K562 (cell line): ENCODE results near the gene MYH11. TPM values are rescaled to one million over a fixed set of nuclear protein-coding genes. Genes with fewer than 3 reads are reported as not detected.

ENCODE experiments used
- FOXK2 ChIP-seq, 2 experiments: fragments of 450-650 bp; IDR thresholded peaks in 1 of 2; conservative IDR thresholded peaks in 1 of 2; 2 replicates each; pipeline ENCODE4 v1.6.1; 2016; ENCODE audit warnings: low read depth in 2 of 2, mild to moderate bottlenecking in 1 of 2
- GTF2E2 ChIP-seq: fragments of 200-800 bp; sonication (Bioruptor generic); IDR thresholded peaks from 2 replicates; pipeline ENCODE4 v1.6.1; 2016; ENCODE audit warnings: missing genetic modification characterization, missing compliant biosample characterization
- MCM7 ChIP-seq, 2 experiments: fragments of 450-650 bp; IDR thresholded peaks; 2 replicates each; pipeline ENCODE4 v1.6.1; 2016 to 2018
- PHTF2 ChIP-seq: fragments of 250-450 bp; sonication (Bioruptor Pico); IDR thresholded peaks from 2 replicates; pipeline ENCODE4 v1.5.0; 2021; ENCODE audit warnings: mild to moderate bottlenecking
- RERE ChIP-seq: sonication (generic); formaldehyde crosslinking; IDR thresholded peaks from 2 replicates; pipeline ENCODE4 v1.8.0; 2023; ENCODE audit warnings: missing genetic modification reagents, mild to moderate bottlenecking, borderline replicate concordance
- REST ChIP-seq, 2 experiments: fragments of 450-650 bp; formaldehyde crosslinking in 1 of 2; IDR thresholded peaks; 2 replicates each; pipeline versions ENCODE4 v1.4.0 to v1.6.1; 2014 to 2020; ENCODE audit warnings: mild to moderate bottlenecking in 2 of 2, borderline replicate concordance in 1 of 2, low read depth in 1 of 2
- TSHZ1 ChIP-seq: fragments of 250-450 bp; sonication (Bioruptor Pico); IDR thresholded peaks from 2 replicates; pipeline ENCODE4 v1.4.0; 2020; ENCODE audit warnings: mild to moderate bottlenecking, moderate library complexity
- polyA plus RNA-seq, 8 experiments: library from polyadenylated mRNA; depleted of rRNA in 4 of 8; stranded (reverse) in 5 of 8; unstranded in 3 of 8; fragments of >200 nt; fragmentation: Nextera tagmentation in 2 of 8; fragmentation: Illumina TruSeq in 1 of 8; extraction: Ambion mirVana in 2 of 8; extraction: Trizol in 1 of 8; gene quantifications; 2 replicates each; pipeline versions ENCODE4 v1.2.1 to v1.2.3, GENCODE V29; 2011 to 2014; ENCODE audit warnings: inconsistent platforms in 1 of 8, missing spikeins in 1 of 8
- total RNA-seq, 7 experiments: library from RNA; depleted of rRNA in 6 of 7; stranded (reverse); fragments of >200 nt in 6 of 7; fragmentation: Illumina TruSeq in 2 of 7; extraction: Trizol in 2 of 7; gene quantifications; 2 replicates each; pipeline versions ENCODE4 v1.2.1 to v1.2.3, GENCODE V29; 2011 to 2021; ENCODE audit warnings: low replicate concordance in 1 of 7

MYH11 gene
- total and polyA plus RNA-seq, 9 of the 15 experiments (the other 6 are each of a cell fraction or from before 2014, with no cell fraction given) = 0.05 to 0.47 (median 0.08) TPM; not detected in 5

GRCh38 chr16:15888072-15888976 is 31.5 kb upstream of the MYH11 start, which contains the start of gene CEP20 (continued):
- TF ChIP-seq RERE (CRISPR knock-in tag) (no peak), MCM7 (IDR thresholded peaks at IDR 0.05) (no peak), GTF2E2 (peak; percentile 76; the same call in 1 of the 2 replicates), REST (IDR thresholded peaks at IDR 0.05; ENCODE audit: borderline replicate concordance) (no peak), REST (CRISPR knock-in tag; IDR thresholded peaks at IDR 0.05; ENCODE audit: low read depth) (no peak), TSHZ1 (no peak), PHTF2 (CRISPR knock-in tag) (no peak), FOXK2 (conservative IDR thresholded peaks at IDR 0.05 in 1 of 2, IDR thresholded peaks at IDR 0.05 in 1 of 2; ENCODE audit: low read depth in 2 of 2) (no peak)
